Heart right ventricle (tissue), 16 donors: Measurements from ENCODE around the gene RUNDC3A. TPM values are rescaled to one million over a fixed set of nuclear protein-coding genes. Genes with fewer than 3 reads are reported as not detected.

Experiments
- ATAC-seq, 8 donors: fragments of 200-7000 bp; cut with Tn5 transposase; one replicate each; pipeline ENCODE4 v1.9.1; 2020; ENCODE audit warnings: mild to moderate bottlenecking in 8 of 8, moderate library complexity in 8 of 8, moderate number of reproducible peaks in 1 of 8
- DNase-seq, 2 donors: peaks; one replicate each; pipeline ENCODE4 v3.0.0-alpha.2; 2020
- H3K27ac ChIP-seq, 10 donors: fragments of 200-600 bp; sonication (generic) in 2 of 10; one replicate each; pipeline versions ENCODE4 v1.5.0 to v1.8.0; 2020 to 2022; ENCODE audit warnings: mild to moderate bottlenecking in 3 of 10
- H3K27me3 ChIP-seq, 7 donors: fragments of 200-600 bp; one replicate each; pipeline ENCODE4 v1.8.0; 2021 to 2022; ENCODE audit warnings: mild to moderate bottlenecking in 2 of 7
- H3K36me3 ChIP-seq, 9 donors: fragments of 200-600 bp; sonication (generic) in 1 of 9; one replicate each; pipeline versions ENCODE4 v1.5.0 to v1.8.0; 2020 to 2022; ENCODE audit warnings: mild to moderate bottlenecking in 2 of 9
- H3K4me1 ChIP-seq, 9 donors: fragments of 200-600 bp; sonication (generic) in 1 of 9; one replicate each; pipeline versions ENCODE4 v1.5.0 to v1.8.0; 2020 to 2022; ENCODE audit warnings: mild to moderate bottlenecking in 4 of 9
- H3K4me3 ChIP-seq, 10 donors: fragments of 200-600 bp; sonication (generic) in 2 of 10; one replicate each; pipeline versions ENCODE4 v1.5.0 to v1.8.0; 2020 to 2022; ENCODE audit warnings: mild to moderate bottlenecking in 7 of 10, moderate library complexity in 2 of 10
- H3K9me3 ChIP-seq, 11 donors: fragments of 200-600 bp in 10 of 11; sonication (generic) in 2 of 11; one replicate each; pipeline versions ENCODE4 v1.5.0 to v1.8.0; 2013 to 2022; ENCODE audit warnings: mild to moderate bottlenecking in 2 of 11, control low read depth in 1 of 11, moderate library complexity in 1 of 11
- CTCF ChIP-seq, 9 donors: fragments of 200-600 bp; sonication (generic) in 2 of 9; IDR thresholded peaks; one replicate each; pipeline versions ENCODE4 v1.5.0 to v1.8.0; 2021 to 2022; ENCODE audit warnings: antibody characterized with exemption in 9 of 9, mild to moderate bottlenecking in 5 of 9, moderate library complexity in 1 of 9
- WGBS, 2 donors: extraction: QIAGEN DNeasy Blood & Tissue Kit; methylation state at CpG; one replicate each; pipeline ENCODE4 v1.1.7; 2013; ENCODE audit warnings: inconsistent platforms in 1 of 2; 5-methylcytosine and 5-hydroxymethylcytosine counted together
- intact Hi-C, 10 donors: fragments of 100-400 bp; cut with DNase I; formaldehyde crosslinking; loops; one replicate each; pipeline versions ENCODE4 v1.11.1 to v1.14.2; 2022
- polyA plus RNA-seq, 2 donors: library from polyadenylated mRNA; stranded (reverse); fragments of 200-250 nt; gene quantifications; one replicate each; pipeline ENCODE4 v1.2.3, GENCODE V29; 2013
- total RNA-seq, 10 donors: library from RNA; stranded (reverse); fragmentation: NEBNext Ultra II Directional in 3 of 10; extraction: Animal tissue kit (Norgen Biotek cat#: 25700) in 3 of 10; gene quantifications; one replicate each; pipeline versions ENCODE4 v1.2.1 to v1.2.4, GENCODE V29; 2021 to 2023
- donor health status: Arrhythmogenic right ventricular cardiomyopathy.
- donor health status: ischemic (EF 13 %, LVEDD 7.1; RV severe dilation, severe dysfunction).
- donor health status: healthy with polysubstance abuse.
- donor health status: DM: no; HTN: yes; CAD: no.
- donor health status: DM: no; HTN: no; CAD: no.
- donor health status: ischemic (EF 25% LVEDD 6.9; RV normal size, moderate dysfunction).
- donor health status: ischemic (EF 25% LVEDD 5.7; RV mildly dilated, moderate dysfunction).
- donor health status: healthy.
- donor health status: DM: yes; HTN: yes; CAD: no.
- donor health status: Ischemic cardiomyopathy.
- donor health status: ischemic (EF 35%, LVEDD 5.7; RV mildly dilated, moderate dysfunction).
- donor health status: nonischemic (EF 11% LVEDD 7.7; RV severe dilation, severe dysfunction).
- donor health status: DM: yes; HTN: yes; CAD: no.
- donor health status: PGD.
- donor health status: ischemic (EF 29% LVEDD 5.4; RV normal size, mild dysfunction).
- donor health status: nonischemic (EF 23%, LVEDD 6.1; RV moderate dilation, normal function).

RUNDC3A gene
- total and polyA plus RNA-seq, 12 donors, result 0.15 to 1.9 (median 0.54) TPM; not detected in 2

DNA sequence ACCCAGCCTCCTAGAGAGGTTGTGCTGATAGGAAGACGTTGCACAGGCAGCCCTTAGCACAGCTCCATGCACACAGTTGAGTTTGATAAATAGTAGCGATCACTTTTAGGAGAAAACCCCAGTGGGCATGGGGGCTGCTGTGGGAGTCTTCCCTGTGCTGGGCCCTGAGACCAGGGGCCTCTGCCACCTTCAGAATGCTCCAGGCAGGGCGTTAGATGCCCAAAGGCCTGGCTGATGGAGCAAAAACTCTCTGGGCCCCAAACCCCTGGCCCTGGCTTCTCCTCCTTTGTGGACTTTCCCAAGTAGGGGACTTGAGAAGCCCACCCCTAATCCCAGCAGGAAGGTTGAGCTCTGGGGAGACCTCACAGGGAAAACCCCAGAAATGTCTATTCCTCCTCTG lies 26.1 kb upstream of the RUNDC3A start:
- Histone ChIP-seq H3K36me3 (no peaks in the 10 kb centered on the region), H3K27ac (no peak overlapping the region), H3K4me3 (no peak overlapping the region), H3K9me3 (no peaks in the 10 kb centered on the region), H3K4me1 (peaks cover 5 to 23% (median 19%) of the 10 kb centered on the region in 9 donors), H3K27me3 (no peaks in the 10 kb centered on the region)
- ATAC-seq (no peak), DNase-seq (no peak)
- no peak for TF ChIP-seq CTCF (IDR thresholded peaks at IDR 0.05)
- WGBS, 2 donors, result 73 to 80% methylated on average over 3 of the region's 3 CpGs
- intact Hi-C loops, result loop anchor here in 2 of 10 donors (5.0 kb wide), 1 partner anchor 40 kb away; the partner anchor contains the start of gene SLC25A39 (in 2 of the 2)

- no peaks in the 10 kb centered on the region for H3K27me3 ChIP-seq
- 80 to 82% methylated on average over 8 of the region's 8 CpGs for WGBS, 2 donors
- intact Hi-C loops, result loop anchor here in 2 of 10 donors (5.0 kb wide), 1 partner anchor 39 kb away; the partner anchor contains the start of gene SLC25A39 (in 2 of the 2)
- no peak overlapping the region for H3K27ac ChIP-seq
- peaks cover 5 to 23% (median 19%) of the 10 kb centered on the region in 9 donors for H3K4me1 ChIP-seq
- ATAC-seq, result no peak
- TF ChIP-seq CTCF (IDR thresholded peaks at IDR 0.05), result no peak
- no peaks in the 10 kb centered on the region for H3K9me3 ChIP-seq
- no peak overlapping the region for H3K4me3 ChIP-seq
- DNase-seq, result no peak
- no peaks in the 10 kb centered on the region for H3K36me3 ChIP-seq
These were observed 24.9 kb upstream of the RUNDC3A start for GRCh38 chr17:44283344-44284023.

DNA sequence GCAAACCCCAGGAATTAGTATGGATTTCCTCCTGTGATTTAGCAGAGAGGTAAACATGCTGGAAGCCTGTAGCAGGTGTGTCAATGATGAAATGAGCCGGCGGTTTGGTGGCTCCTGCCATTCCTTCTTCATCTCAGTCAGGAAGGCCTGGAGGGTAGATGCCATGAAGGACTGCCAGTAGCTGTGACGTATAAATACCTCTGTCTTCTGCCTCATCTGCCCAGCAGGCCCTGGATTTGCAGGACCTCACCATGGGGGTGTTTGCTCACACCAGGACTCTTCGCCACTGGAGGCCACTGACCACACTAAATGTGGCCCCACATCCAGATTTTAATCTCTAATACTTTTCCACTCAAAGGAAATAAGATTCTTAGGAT lies 24.4 kb upstream of the RUNDC3A start:
- TF ChIP-seq CTCF (IDR thresholded peaks at IDR 0.05), result no peak
- Histone ChIP-seq H3K27ac (no peak overlapping the region), H3K4me1 (peaks cover 5 to 18% (median 16%) of the 10 kb centered on the region in 9 donors), H3K36me3 (no peaks in the 10 kb centered on the region), H3K4me3 (no peak overlapping the region), H3K27me3 (no peaks in the 10 kb centered on the region), H3K9me3 (no peaks in the 10 kb centered on the region)
- intact Hi-C loops, result loop anchor here in 2 of 10 donors (5.0 kb wide), 1 partner anchor 38 kb away; the partner anchor contains the start of gene SLC25A39 (in 2 of the 2)
- ATAC-seq (no peak), DNase-seq (no peak)
- 93 to 96% methylated on average over 4 of the region's 4 CpGs for WGBS, 2 donors

- Histone ChIP-seq H3K27me3 (no peaks in the 10 kb centered on the region), H3K4me3 (no peak overlapping the region), H3K4me1 (no peaks in the 10 kb centered on the region), H3K27ac (no peak overlapping the region), H3K36me3 (no peaks in the 10 kb centered on the region), H3K9me3 (no peaks in the 10 kb centered on the region)
- WGBS, 2 donors, result 70 to 80% methylated on average over 8 of the region's 8 CpGs
- ATAC-seq, result no peak
- DNase-seq, result no peak
- intact Hi-C loops, result no loop called here
- no peak for TF ChIP-seq CTCF (IDR thresholded peaks at IDR 0.05)
These were observed 20.8 kb upstream of the RUNDC3A start for GRCh38 chr17:44287651-44288050.
